Stomach (tissue), 4 donors: ENCODE data around the gene CSNK2A2.

Experiments
- CTCF ChIP-seq, 7 experiments: fragments of 450-650 bp in 4 of 7; fragments of 200-600 bp in 3 of 7; sonication (generic) in 3 of 7; IDR thresholded peaks; one replicate each; pipeline ENCODE4 v1.5.1; 2016 to 2019; ENCODE audit warnings: antibody characterized with exemption in 7 of 7, control low read depth in 2 of 7, mild to moderate bottlenecking in 1 of 7
- EP300 ChIP-seq: sonication (generic); formaldehyde crosslinking; IDR thresholded peaks from one replicate; pipeline ENCODE4 v1.6.1; 2017; ENCODE audit warnings: antibody characterized with exemption
- POLR2A ChIP-seq, 4 donors: fragments of 450-650 bp; IDR thresholded peaks; one replicate each; pipeline ENCODE4 v1.6.1; 2016; ENCODE audit warnings: antibody characterized with exemption in 4 of 4, control low read depth in 2 of 4, mild to moderate bottlenecking in 1 of 4, moderate library complexity in 1 of 4
- POLR2AphosphoS5 ChIP-seq, 3 donors: sonication (generic); formaldehyde crosslinking; IDR thresholded peaks; one replicate each; pipeline ENCODE4 v1.6.1; 2016; ENCODE audit warnings: antibody characterized with exemption in 3 of 3

- no peak for TF ChIP-seq CTCF (IDR thresholded peaks at IDR 0.05)
- no peak for TF ChIP-seq POLR2A (IDR thresholded peaks at IDR 0.05)
- no peak for TF ChIP-seq POLR2AphosphoS5 (IDR thresholded peaks at IDR 0.05)
- no peak for TF ChIP-seq EP300
Measured at GRCh38 chr16:58186176-58186944, 11.5 kb downstream of the CSNK2A2 start.
